ENCODE data around the gene CALD1.

DNA sequence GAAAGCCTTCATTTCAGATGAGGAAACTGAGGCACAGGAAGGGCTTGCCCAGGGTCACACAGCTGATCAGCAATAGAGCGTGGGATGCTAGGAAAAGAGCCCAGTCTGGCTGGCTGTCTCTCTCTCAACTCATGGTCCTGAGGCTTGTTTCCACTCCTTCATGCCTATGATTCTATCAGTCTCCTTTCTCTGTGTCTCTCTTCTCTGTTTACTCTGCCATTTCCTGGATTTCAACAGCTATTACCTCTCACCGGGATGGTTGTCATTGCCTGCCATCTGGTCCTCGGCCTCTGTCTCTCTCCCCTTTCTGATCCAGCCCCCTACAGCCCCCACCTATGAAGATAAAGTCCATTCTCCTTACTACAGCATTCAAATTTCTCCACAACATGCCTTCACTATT lies 113.5 kb downstream of the CALD1 start:
- no peak for TF ChIP-seq POLR2AphosphoS5 (IDR thresholded peaks at IDR 0.05)
- TF ChIP-seq, protein P1, sequence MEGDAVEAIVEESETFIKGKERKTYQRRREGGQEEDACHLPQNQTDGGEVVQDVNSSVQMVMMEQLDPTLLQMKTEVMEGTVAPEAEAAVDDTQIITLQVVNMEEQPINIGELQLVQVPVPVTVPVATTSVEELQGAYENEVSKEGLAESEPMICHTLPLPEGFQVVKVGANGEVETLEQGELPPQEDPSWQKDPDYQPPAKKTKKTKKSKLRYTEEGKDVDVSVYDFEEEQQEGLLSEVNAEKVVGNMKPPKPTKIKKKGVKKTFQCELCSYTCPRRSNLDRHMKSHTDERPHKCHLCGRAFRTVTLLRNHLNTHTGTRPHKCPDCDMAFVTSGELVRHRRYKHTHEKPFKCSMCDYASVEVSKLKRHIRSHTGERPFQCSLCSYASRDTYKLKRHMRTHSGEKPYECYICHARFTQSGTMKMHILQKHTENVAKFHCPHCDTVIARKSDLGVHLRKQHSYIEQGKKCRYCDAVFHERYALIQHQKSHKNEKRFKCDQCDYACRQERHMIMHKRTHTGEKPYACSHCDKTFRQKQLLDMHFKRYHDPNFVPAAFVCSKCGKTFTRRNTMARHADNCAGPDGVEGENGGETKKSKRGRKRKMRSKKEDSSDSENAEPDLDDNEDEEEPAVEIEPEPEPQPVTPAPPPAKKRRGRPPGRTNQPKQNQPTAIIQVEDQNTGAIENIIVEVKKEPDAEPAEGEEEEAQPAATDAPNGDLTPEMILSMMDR (IDR thresholded peaks at IDR 0.05) = no peak
